HCT116 (cell line): ENCODE measurements around the gene VAPA.

Experiments used
- POLR2A ChIP-seq: IDR thresholded peaks from 2 replicates; pipeline ENCODE4 v1.7.0; 2011; ENCODE audit warnings: borderline replicate concordance; ENCODE audit not compliant: insufficient read depth, insufficient read length; ENCODE audit errors: extremely low read depth
- POLR2AphosphoS5 ChIP-seq: IDR thresholded peaks from 2 replicates; pipeline ENCODE4 v1.6.1; 2011; ENCODE audit warnings: mild to moderate bottlenecking, low read depth, low read length, moderate library complexity
- TF ChIP-seq, protein P1 (sequence below), 3 experiments: fragments of 200-600 bp in 1 of 3; sonication (generic) in 1 of 3; IDR thresholded peaks in 2 of 3; conservative IDR thresholded peaks in 1 of 3; 2 replicates each; pipeline ENCODE4 v1.5.1; 2012 to 2017; ENCODE audit warnings: low read depth in 2 of 3, low read length in 2 of 3, antibody characterized with exemption in 1 of 3, borderline replicate concordance in 1 of 3, control low read depth in 1 of 3, mild to moderate bottlenecking in 1 of 3, mixed read lengths in 1 of 3, mixed run types in 1 of 3, moderate library complexity in 1 of 3; ENCODE audit not compliant: insufficient read depth in 1 of 3

DNA sequence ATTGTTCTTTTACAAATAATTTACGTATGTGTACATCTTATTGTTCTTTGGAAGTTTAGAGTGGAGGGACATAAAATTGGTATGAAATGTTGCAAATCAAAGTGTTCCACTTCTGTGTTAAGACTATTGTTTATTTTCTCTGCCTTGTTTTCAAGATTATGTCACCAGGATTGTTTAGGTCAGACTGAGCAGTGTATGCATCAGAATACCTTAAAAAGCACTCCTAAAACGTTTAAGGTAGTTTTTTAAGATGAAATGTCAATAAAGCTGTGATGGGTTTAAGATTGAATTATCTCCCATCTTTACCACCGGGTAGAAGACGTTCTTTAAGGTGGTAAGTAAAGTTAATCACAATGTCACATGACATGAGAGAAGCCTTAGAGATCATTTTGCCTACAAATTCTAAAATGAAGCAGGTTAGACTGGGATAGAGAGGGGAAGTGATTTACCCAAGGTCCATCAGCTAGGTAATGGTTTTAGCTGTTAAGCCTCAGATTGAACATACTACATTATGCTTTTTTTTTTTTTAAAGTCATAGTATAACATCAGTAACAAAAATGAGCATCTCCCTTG is 10.6 kb downstream of the VAPA start:
- TF ChIP-seq POLR2A (no peak), POLR2AphosphoS5 (no peak)
- TF ChIP-seq, protein P1, sequence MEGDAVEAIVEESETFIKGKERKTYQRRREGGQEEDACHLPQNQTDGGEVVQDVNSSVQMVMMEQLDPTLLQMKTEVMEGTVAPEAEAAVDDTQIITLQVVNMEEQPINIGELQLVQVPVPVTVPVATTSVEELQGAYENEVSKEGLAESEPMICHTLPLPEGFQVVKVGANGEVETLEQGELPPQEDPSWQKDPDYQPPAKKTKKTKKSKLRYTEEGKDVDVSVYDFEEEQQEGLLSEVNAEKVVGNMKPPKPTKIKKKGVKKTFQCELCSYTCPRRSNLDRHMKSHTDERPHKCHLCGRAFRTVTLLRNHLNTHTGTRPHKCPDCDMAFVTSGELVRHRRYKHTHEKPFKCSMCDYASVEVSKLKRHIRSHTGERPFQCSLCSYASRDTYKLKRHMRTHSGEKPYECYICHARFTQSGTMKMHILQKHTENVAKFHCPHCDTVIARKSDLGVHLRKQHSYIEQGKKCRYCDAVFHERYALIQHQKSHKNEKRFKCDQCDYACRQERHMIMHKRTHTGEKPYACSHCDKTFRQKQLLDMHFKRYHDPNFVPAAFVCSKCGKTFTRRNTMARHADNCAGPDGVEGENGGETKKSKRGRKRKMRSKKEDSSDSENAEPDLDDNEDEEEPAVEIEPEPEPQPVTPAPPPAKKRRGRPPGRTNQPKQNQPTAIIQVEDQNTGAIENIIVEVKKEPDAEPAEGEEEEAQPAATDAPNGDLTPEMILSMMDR (IDR thresholded peaks at IDR 0.05 in 2 of 3, conservative IDR thresholded peaks at IDR 0.05 in 1 of 3; ENCODE audit: borderline replicate concordance in 1 of 3, insufficient read depth in 1 of 3, low read depth in 2 of 3, low read length in 2 of 3): no peak
